ENCODE data around the gene COG4.

Gene COG4

DNA sequence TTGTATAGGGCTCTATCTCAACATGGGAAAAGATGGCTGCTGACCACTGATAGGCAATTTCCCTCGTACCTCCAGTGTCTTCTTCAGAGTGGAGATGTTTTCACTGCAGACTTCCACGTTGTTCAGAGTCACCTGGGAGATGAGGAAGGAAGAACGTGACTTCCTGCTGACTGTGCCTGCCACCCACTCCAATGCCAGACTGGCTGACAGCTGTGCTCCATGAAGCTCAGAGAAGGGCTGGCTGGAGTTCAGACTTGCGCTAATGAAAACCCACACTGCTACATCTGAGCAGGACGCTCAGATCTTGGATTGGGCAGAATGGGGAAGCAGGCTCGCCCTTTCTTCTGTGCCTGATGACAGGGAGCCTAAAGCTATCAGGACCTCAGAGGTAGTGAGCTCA is 33.1 kb downstream of the COG4 start:
- no peak overlapping the region for H4K91ac ChIP-seq (ENCODE audit: low read depth, low read length)

DNA sequence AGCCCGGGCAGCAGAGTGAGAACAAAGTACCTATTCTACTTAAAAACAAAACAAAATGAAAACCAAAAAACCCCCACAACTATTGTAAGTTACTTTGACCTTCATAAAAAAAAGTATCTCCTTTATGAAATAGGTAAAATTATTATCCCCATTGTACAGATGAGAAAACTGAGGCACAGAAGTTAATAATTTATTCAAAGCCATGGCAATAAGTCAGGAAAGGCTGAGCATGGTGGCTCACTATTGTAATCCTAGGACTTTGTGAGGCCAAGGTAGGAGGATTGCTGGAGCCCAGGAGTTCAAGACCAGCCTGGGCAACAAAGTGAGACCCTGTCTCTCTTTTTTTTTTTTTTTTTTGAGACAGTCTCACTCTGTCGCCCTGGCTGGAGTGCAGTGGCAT is 38.5 kb downstream of the COG4 start:
- Histone ChIP-seq H2BK120ac (ENCODE audit: insufficient read depth, low read length, poor library complexity) (no peak overlapping the region), H3K4me3 (ENCODE audit: low read depth, low read length) (no peak overlapping the region), H3K9me3 (ENCODE audit: insufficient read depth, low read depth, low read length) (peaks cover 1% of the 10 kb centered on the region), H4K12ac (ENCODE audit: low read depth, low read length) (no peak overlapping the region), H2AFZ (ENCODE audit: insufficient read depth, low read length, poor library complexity) (no peak overlapping the region), H2AK5ac (ENCODE audit: low read length) (no peak overlapping the region), H3K4ac (ENCODE audit: low read depth, low read length) (no peak overlapping the region), H3K79me2 (ENCODE audit: control insufficient read depth, insufficient read depth, low read length, poor library complexity) (no peaks in the 10 kb centered on the region), H3K79me1 (ENCODE audit: low read length) (no peaks in the 10 kb centered on the region), H3K18ac (ENCODE audit: low read length) (no peak overlapping the region), H3K36me3 (ENCODE audit: control insufficient read depth in 1 of 2, insufficient read depth in 2 of 2, low read length in 2 of 2) (peaks cover 30 to 40% of the 10 kb centered on the region in 2 experiments), H3K4me1 (ENCODE audit: control insufficient read depth in 1 of 2, insufficient read depth in 2 of 2, low read length in 2 of 2) (no peaks in the 10 kb centered on the region), H3K9ac (ENCODE audit: low read length) (no peak overlapping the region), H4K91ac (ENCODE audit: low read depth, low read length) (no peak overlapping the region), H3K23ac (ENCODE audit: low read length) (no peak overlapping the region), H3K14ac (ENCODE audit: low read length) (no peak overlapping the region), H2BK5ac (ENCODE audit: low read depth, low read length, poor library complexity) (no peak overlapping the region), H2BK12ac (ENCODE audit: low read length) (no peak overlapping the region), H3K4me2 (ENCODE audit: low read length) (no peak overlapping the region), H3K27ac (ENCODE audit: low read depth, low read length) (no peak overlapping the region), H4K8ac (ENCODE audit: low read depth, low read length) (no peak overlapping the region), H3K27me3 (ENCODE audit: insufficient read depth, low read length) (no peaks in the 10 kb centered on the region)
- no peak for DNase-seq
- WGBS (ENCODE audit: extremely low coverage, insufficient coverage, insufficient read length) = no CpG with 5 or more reads among the region's 2 CpGs

More for the DNA sequence above, 33.1 kb downstream of the COG4 start:
- no peaks in the 10 kb centered on the region for H3K27me3 ChIP-seq (ENCODE audit: insufficient read depth, low read length)
- no peaks in the 10 kb centered on the region for H3K4me1 ChIP-seq (ENCODE audit: control insufficient read depth in 1 of 2, insufficient read depth in 2 of 2, low read length in 2 of 2)
- DNase-seq = no peak
- no peak overlapping the region for H4K12ac ChIP-seq (ENCODE audit: low read depth, low read length)
- no peaks in the 10 kb centered on the region for H3K9me3 ChIP-seq (ENCODE audit: insufficient read depth, low read depth, low read length)
- no peak overlapping the region for H3K18ac ChIP-seq (ENCODE audit: low read length)
- H3K4me2 ChIP-seq (ENCODE audit: low read length) = no peak overlapping the region
- peaks cover 5 to 18% of the 10 kb centered on the region in 2 experiments for H3K36me3 ChIP-seq (ENCODE audit: control insufficient read depth in 1 of 2, insufficient read depth in 2 of 2, low read length in 2 of 2)
- H3K23ac ChIP-seq (ENCODE audit: low read length) = no peak overlapping the region
- H3K14ac ChIP-seq (ENCODE audit: low read length) = no peak overlapping the region
- no peak overlapping the region for H2BK12ac ChIP-seq (ENCODE audit: low read length)
- no peaks in the 10 kb centered on the region for H3K79me1 ChIP-seq (ENCODE audit: low read length)
- H3K4ac ChIP-seq (ENCODE audit: low read depth, low read length) = no peak overlapping the region
- no peak overlapping the region for H2AK5ac ChIP-seq (ENCODE audit: low read length)
- H3K4me3 ChIP-seq (ENCODE audit: low read depth, low read length) = no peak overlapping the region
- no peaks in the 10 kb centered on the region for H3K79me2 ChIP-seq (ENCODE audit: control insufficient read depth, insufficient read depth, low read length, poor library complexity)
- no peak overlapping the region for H3K9ac ChIP-seq (ENCODE audit: low read length)
- no peak overlapping the region for H4K8ac ChIP-seq (ENCODE audit: low read depth, low read length)
- no peak overlapping the region for H2BK120ac ChIP-seq (ENCODE audit: insufficient read depth, low read length, poor library complexity)
- H3K27ac ChIP-seq (ENCODE audit: low read depth, low read length) = no peak overlapping the region
- whole genome bisulfite sequencing (ENCODE audit: extremely low coverage, insufficient coverage, insufficient read length) = no CpG with 5 or more reads among the region's 6 CpGs
- no peak overlapping the region for H2AFZ ChIP-seq (ENCODE audit: insufficient read depth, low read length, poor library complexity)
- H2BK5ac ChIP-seq (ENCODE audit: low read depth, low read length, poor library complexity) = no peak overlapping the region

DNA sequence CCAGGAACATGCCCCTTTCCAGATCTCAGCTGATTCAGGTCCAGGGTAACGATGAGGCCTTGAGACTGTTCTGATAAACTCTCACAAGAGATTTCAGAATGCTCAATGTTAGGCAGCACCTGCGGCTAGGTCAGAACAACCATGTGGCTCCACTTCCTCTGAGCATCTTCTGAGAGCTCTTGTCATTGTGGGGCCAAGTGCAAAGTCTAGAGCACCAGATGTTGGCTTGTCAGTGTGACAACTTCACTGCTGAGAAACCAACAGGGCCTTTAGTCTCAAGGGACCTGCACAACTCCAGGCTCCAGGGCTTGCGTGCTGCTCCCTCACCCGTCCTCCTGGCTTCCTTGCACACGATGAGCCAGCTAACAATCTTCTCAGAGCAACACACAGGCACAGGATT is 39.9 kb downstream of the COG4 start:
- Histone ChIP-seq H2BK5ac (ENCODE audit: low read depth, low read length, poor library complexity) (no peak overlapping the region), H3K4ac (ENCODE audit: low read depth, low read length) (no peak overlapping the region), H2AK5ac (ENCODE audit: low read length) (no peak overlapping the region), H2BK12ac (ENCODE audit: low read length) (no peak overlapping the region), H3K79me2 (ENCODE audit: control insufficient read depth, insufficient read depth, low read length, poor library complexity) (no peaks in the 10 kb centered on the region), H2BK120ac (ENCODE audit: insufficient read depth, low read length, poor library complexity) (no peak overlapping the region), H3K14ac (ENCODE audit: low read length) (no peak overlapping the region), H3K9ac (ENCODE audit: low read length) (no peak overlapping the region), H2AFZ (ENCODE audit: insufficient read depth, low read length, poor library complexity) (no peak overlapping the region), H3K27ac (ENCODE audit: low read depth, low read length) (no peak overlapping the region), H3K4me3 (ENCODE audit: low read depth, low read length) (no peak overlapping the region), H3K4me1 (ENCODE audit: control insufficient read depth in 1 of 2, insufficient read depth in 2 of 2, low read length in 2 of 2) (no peaks in the 10 kb centered on the region), H3K18ac (ENCODE audit: low read length) (no peak overlapping the region), H3K79me1 (ENCODE audit: low read length) (no peaks in the 10 kb centered on the region), H3K27me3 (ENCODE audit: insufficient read depth, low read length) (no peaks in the 10 kb centered on the region), H3K23ac (ENCODE audit: low read length) (no peak overlapping the region), H4K91ac (ENCODE audit: low read depth, low read length) (no peak overlapping the region), H4K12ac (ENCODE audit: low read depth, low read length) (no peak overlapping the region), H4K8ac (ENCODE audit: low read depth, low read length) (no peak overlapping the region), H3K36me3 (ENCODE audit: control insufficient read depth in 1 of 2, insufficient read depth in 2 of 2, low read length in 2 of 2) (peaks cover 43 to 51% of the 10 kb centered on the region in 2 experiments), H3K4me2 (ENCODE audit: low read length) (no peak overlapping the region), H3K9me3 (ENCODE audit: insufficient read depth, low read depth, low read length) (peaks cover 1% of the 10 kb centered on the region)
- DNase-seq = no peak
- WGBS (ENCODE audit: extremely low coverage, insufficient coverage, insufficient read length) = no CpG with 5 or more reads among the region's 5 CpGs

DNA sequence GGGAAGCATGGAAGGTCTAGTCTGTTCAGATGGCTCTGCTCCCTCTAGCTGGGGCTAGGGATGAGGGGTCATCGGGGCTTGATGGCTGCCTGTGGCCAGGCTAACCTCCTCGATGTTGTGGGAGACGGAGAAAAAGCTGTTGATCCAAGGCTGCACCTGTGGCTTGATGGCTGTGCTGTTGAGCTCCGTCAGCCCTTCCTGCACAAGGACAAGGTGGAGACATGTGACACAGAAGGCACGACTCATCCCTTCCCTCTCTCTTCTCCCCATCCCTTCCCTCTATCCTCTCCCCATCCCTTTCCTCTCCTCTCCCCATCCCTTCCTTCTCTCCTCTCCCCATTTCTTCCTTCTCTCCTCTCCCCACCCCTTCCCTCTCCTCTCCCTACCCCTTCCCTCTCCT is 40.7 kb downstream of the COG4 start:
- no peak overlapping the region for H4K91ac ChIP-seq (ENCODE audit: low read depth, low read length)

More for the DNA sequence above, 40.7 kb downstream of the COG4 start:
- Histone ChIP-seq H3K4ac (ENCODE audit: low read depth, low read length) (no peak overlapping the region), H4K8ac (ENCODE audit: low read depth, low read length) (no peak overlapping the region), H2AFZ (ENCODE audit: insufficient read depth, low read length, poor library complexity) (no peak overlapping the region), H2BK120ac (ENCODE audit: insufficient read depth, low read length, poor library complexity) (no peak overlapping the region), H2BK12ac (ENCODE audit: low read length) (no peak overlapping the region), H3K9ac (ENCODE audit: low read length) (no peak overlapping the region), H3K9me3 (ENCODE audit: insufficient read depth, low read depth, low read length) (peaks cover 1% of the 10 kb centered on the region), H4K12ac (ENCODE audit: low read depth, low read length) (no peak overlapping the region), H3K18ac (ENCODE audit: low read length) (no peak overlapping the region), H3K27me3 (ENCODE audit: insufficient read depth, low read length) (no peaks in the 10 kb centered on the region), H3K4me1 (ENCODE audit: control insufficient read depth in 1 of 2, insufficient read depth in 2 of 2, low read length in 2 of 2) (peaks cover 0 to 3% of the 10 kb centered on the region in 2 experiments), H3K27ac (ENCODE audit: low read depth, low read length) (no peak overlapping the region), H3K4me2 (ENCODE audit: low read length) (no peak overlapping the region), H3K79me2 (ENCODE audit: control insufficient read depth, insufficient read depth, low read length, poor library complexity) (no peaks in the 10 kb centered on the region), H3K79me1 (ENCODE audit: low read length) (no peaks in the 10 kb centered on the region), H2AK5ac (ENCODE audit: low read length) (no peak overlapping the region), H3K36me3 (ENCODE audit: control insufficient read depth in 1 of 2, insufficient read depth in 2 of 2, low read length in 2 of 2) (peaks cover 46 to 54% of the 10 kb centered on the region in 2 experiments), H3K23ac (ENCODE audit: low read length) (no peak overlapping the region), H3K4me3 (ENCODE audit: low read depth, low read length) (no peak overlapping the region), H3K14ac (ENCODE audit: low read length) (no peak overlapping the region), H2BK5ac (ENCODE audit: low read depth, low read length, poor library complexity) (no peak overlapping the region)
- DNase-seq = no peak
- WGBS (ENCODE audit: extremely low coverage, insufficient coverage, insufficient read length) = no CpG with 5 or more reads among the region's 5 CpGs
